ENCODE measurements around the gene KNDC1. TPM values are rescaled to one million over a fixed set of nuclear protein-coding genes. Genes with fewer than 3 reads are reported as not detected.

Gene KNDC1
- total and polyA plus RNA-seq, 12 donors, result 1.0 to 93.4 (median 39.0) TPM

- H3K9me3 ChIP-seq (replicated peaks in 1 of 3), result no peaks in the 10 kb centered on the region
- intact Hi-C loops (cut with DNase I), result no loop called here
- no peak overlapping the region for H3K27ac ChIP-seq
- no peak for DNase-seq
- TF ChIP-seq POLR2A (IDR thresholded peaks at IDR 0.05) (no peak), CTCF (IDR thresholded peaks at IDR 0.05) (no peak)
- H3K27me3 ChIP-seq, result no peaks in the 10 kb centered on the region
- WGBS, 4 donors, result 82 to 91% (median 89%) methylated on average over 3 to 20 of the region's 20 CpGs
- no peaks in the 10 kb centered on the region for H3K36me3 ChIP-seq (replicated peaks in 1 of 2)
- no peaks in the 10 kb centered on the region for H3K4me1 ChIP-seq (replicated peaks in 1 of 2)
- no peak overlapping the region for H3K4me3 ChIP-seq
These were observed 49.6 kb downstream of the KNDC1 start for GRCh38 chr10:133209641-133210040.

GRCh38 chr10:133210398-133211140, 50.5 kb downstream of the KNDC1 start:
- 73 to 84% (median 82%) methylated on average over 24 to 27 of the region's 27 CpGs for WGBS, 4 donors
- no peaks in the 10 kb centered on the region for H3K9me3 ChIP-seq (replicated peaks in 1 of 3)
- no peaks in the 10 kb centered on the region for H3K4me1 ChIP-seq (replicated peaks in 1 of 2)
- H3K27me3 ChIP-seq, result no peaks in the 10 kb centered on the region
- H3K36me3 ChIP-seq (replicated peaks in 1 of 2), result no peaks in the 10 kb centered on the region
- no peak overlapping the region for H3K4me3 ChIP-seq
- intact Hi-C loops (cut with DNase I), result no loop called here
- no peak for TF ChIP-seq CTCF (IDR thresholded peaks at IDR 0.05)
- TF ChIP-seq POLR2A (IDR thresholded peaks at IDR 0.05), result no peak
- DNase-seq, result no peak
- H3K27ac ChIP-seq, result no peak overlapping the region

GRCh38 chr10:133211141-133211830, 51.3 kb downstream of the KNDC1 start:
- DNase-seq, result no peak
- intact Hi-C loops (cut with DNase I), result no loop called here
- TF ChIP-seq CTCF (IDR thresholded peaks at IDR 0.05), result no peak
- no peak for TF ChIP-seq POLR2A (IDR thresholded peaks at IDR 0.05)
- Histone ChIP-seq H3K9me3 (replicated peaks in 1 of 3) (no peaks in the 10 kb centered on the region), H3K27ac (no peak overlapping the region), H3K4me1 (replicated peaks in 1 of 2) (no peaks in the 10 kb centered on the region), H3K27me3 (no peaks in the 10 kb centered on the region), H3K4me3 (no peak overlapping the region), H3K36me3 (replicated peaks in 1 of 2) (no peaks in the 10 kb centered on the region)
- 68 to 77% (median 77%) methylated on average over 13 to 25 of the region's 25 CpGs; no CpG with 5 or more reads in 1 of the 4 donors for WGBS, 4 donors

- no peak for TF ChIP-seq CTCF (IDR thresholded peaks at IDR 0.05)
- TF ChIP-seq POLR2A (IDR thresholded peaks at IDR 0.05), result no peak
- no peak for DNase-seq
- no peak overlapping the region for H3K4me3 ChIP-seq
- no peaks in the 10 kb centered on the region for H3K4me1 ChIP-seq (replicated peaks in 1 of 2)
- no peaks in the 10 kb centered on the region for H3K27me3 ChIP-seq
- 84 to 88% (median 86%) methylated on average over 20 to 34 of the region's 34 CpGs for WGBS, 4 donors
- no peak overlapping the region for H3K27ac ChIP-seq
- intact Hi-C loops (cut with DNase I), result no loop called here
- no peaks in the 10 kb centered on the region for H3K36me3 ChIP-seq (replicated peaks in 1 of 2)
- H3K9me3 ChIP-seq (replicated peaks in 1 of 3), result no peaks in the 10 kb centered on the region
These were observed 52.2 kb downstream of the KNDC1 start for GRCh38 chr10:133211959-133212852.

Measured in adrenal gland (tissue), 12 donors.